Caco-2 (cell line): Measurements from ENCODE around the gene COX7A2L. TPM values are rescaled to one million over a fixed set of nuclear protein-coding genes. Genes with fewer than 3 reads are reported as not detected.

Experiments
- BruUV-seq: library from RNA; stranded (reverse); fragments of 400-500 nt; replicated peaks from 2 replicates; lab custom pipeline; 2021; lab: Mats Ljungman, UMichigan
- CTCF ChIA-PET: fragments of 300-600 bp; sonication (Branson Sonifier 250); formaldehyde crosslinking; loops from one replicate; lab custom pipeline; 2022; ENCODE audit warnings: antibody characterized with exemption; lab: Charles Lee
- POLR2A ChIA-PET: fragments of 300-600 bp; sonication (Branson Sonifier 250); formaldehyde crosslinking; loops from one replicate; lab custom pipeline; 2022; ENCODE audit warnings: antibody characterized with exemption; lab: Charles Lee
- DNase-seq, 2 experiments: peaks; one replicate each; pipeline versions ENCODE4 v3.0.0 to v3.0.0-alpha.2; 2020 to 2022
- H3K27me3 ChIP-seq: replicated peaks from 2 replicates; pipeline ENCODE4 v1.6.0; 2011; ENCODE audit warnings: low read length; ENCODE audit not compliant: control insufficient read depth, insufficient read depth
- H3K36me3 ChIP-seq: 2 replicates; pipeline ENCODE4 v1.5.1; 2011; ENCODE audit warnings: low read length; ENCODE audit not compliant: control insufficient read depth, insufficient read depth
- H3K4me1 ChIP-seq: fragments of 250-450 bp; sonication (Bioruptor Pico); 2 replicates; pipeline ENCODE4 v1.5.1; 2020; ENCODE audit warnings: mild to moderate bottlenecking
- H3K4me3 ChIP-seq: 2 replicates; pipeline ENCODE4 v1.5.1; 2011; ENCODE audit warnings: low read depth, mild to moderate bottlenecking, control low read depth, low read length
- H3K9me3 ChIP-seq: fragments of 250-450 bp; sonication (Bioruptor Pico); 2 replicates; pipeline ENCODE4 v1.5.1; 2020; ENCODE audit warnings: mild to moderate bottlenecking, moderate library complexity
- H3K27ac Mint-ChIP-seq: one replicate; pipeline ENCODE4 v1.8.0; 2022; ENCODE audit warnings: mixed read lengths; ENCODE audit not compliant: unreplicated experiment
- H3K27me3 Mint-ChIP-seq: one replicate; pipeline ENCODE4 v1.8.0; 2022; ENCODE audit warnings: mixed read lengths; ENCODE audit not compliant: insufficient read depth, unreplicated experiment
- H3K36me3 Mint-ChIP-seq: one replicate; pipeline ENCODE4 v1.8.0; 2022; ENCODE audit warnings: mild to moderate bottlenecking, mixed read lengths; ENCODE audit not compliant: insufficient read depth, unreplicated experiment
- H3K4me1 Mint-ChIP-seq: one replicate; pipeline ENCODE4 v1.8.0; 2022; ENCODE audit warnings: low read depth, mixed read lengths; ENCODE audit not compliant: unreplicated experiment
- H3K4me3 Mint-ChIP-seq: one replicate; pipeline ENCODE4 v1.8.0; 2022; ENCODE audit warnings: mild to moderate bottlenecking, moderate library complexity, mixed read lengths; ENCODE audit not compliant: unreplicated experiment
- H3K9me3 Mint-ChIP-seq: one replicate; pipeline ENCODE4 v1.8.0; 2022; ENCODE audit warnings: mixed read lengths; ENCODE audit not compliant: unreplicated experiment
- CTCF ChIP-seq, 2 experiments: fragments of 200-600 bp in 1 of 2; IDR thresholded peaks; 1 replicate in 1 of 2; 2 replicates in 1 of 2; pipeline versions ENCODE4 v1.5.1 to v1.8.0; 2011 to 2022; ENCODE audit warnings: antibody characterized with exemption in 1 of 2, control low read depth in 1 of 2, inconsistent platforms in 1 of 2, low read depth in 1 of 2, low read length in 1 of 2, mild to moderate bottlenecking in 1 of 2, moderate library complexity in 1 of 2; ENCODE audit not compliant: insufficient read depth in 1 of 2, severe bottlenecking in 1 of 2, unreplicated experiment in 1 of 2
- intact Hi-C: fragments of 100-400 bp; cut with micrococcal nuclease; formaldehyde crosslinking; loops from one replicate; pipeline ENCODE4 v1.10.0; 2022; ENCODE audit not compliant: unreplicated experiment
- total RNA-seq: library from RNA; stranded (reverse); gene quantifications from 2 replicates; pipeline ENCODE4 v1.2.3, GENCODE V29; 2022

The COX7A2L gene
- total RNA-seq, 1 experiment from 2014 or later: 125 TPM

- Mint-ChIP-seq H3K9me3 (no peaks in the 10 kb centered on the region), H3K4me3 (no peak overlapping the region), H3K27me3 (no peaks in the 10 kb centered on the region), H3K27ac (no peak overlapping the region), H3K4me1 (no peaks in the 10 kb centered on the region), H3K36me3 (peaks cover 86% of the 10 kb centered on the region)
- H3K4me1 ChIP-seq: no peaks in the 10 kb centered on the region
- intact Hi-C loops: no loop called here
- BruUV-seq: no TSS peak
- H3K27me3 ChIP-seq: no peaks in the 10 kb centered on the region
- ChIA-PET POLR2A (no interaction called here), CTCF (no interaction called here)
- DNase-seq: no peak
- no peak for TF ChIP-seq CTCF (IDR thresholded peaks at IDR 0.05; ENCODE audit: insufficient read depth in 1 of 2, low read depth in 1 of 2, low read length in 1 of 2, severe bottlenecking in 1 of 2, unreplicated experiment in 1 of 2)
- no peak overlapping the region for H3K4me3 ChIP-seq
- peaks cover 6% of the 10 kb centered on the region for H3K36me3 ChIP-seq
- H3K9me3 ChIP-seq: no peaks in the 10 kb centered on the region
These were observed 60.5 kb downstream of the COX7A2L start for GRCh38 chr2:42300527-42300926.

Other genes with a start within 250 kb of the COX7A2L start
- 122 and 125 TPM in 2 replicates for gene EML4, start 191.9 kb downstream of the COX7A2L start, total RNA-seq
- 1.0 and 1.1 TPM in 2 replicates for gene KCNG3, start 132.8 kb upstream of the COX7A2L start, total RNA-seq
- gene MTA3, start 207.4 kb upstream of the COX7A2L start, total RNA-seq: 85.4 and 85.7 TPM in 2 replicates